B cell (primary cell): ENCODE results near the gene RAB39B. TPM values are rescaled to one million over a fixed set of nuclear protein-coding genes. Genes with fewer than 3 reads are reported as not detected.

ENCODE experiments used
- ATAC-seq: fragments of 200-7000 bp; cut with Tn5 transposase; one replicate; pipeline ENCODE4 v1.10.0; 2021; ENCODE audit warnings: low read depth, mild to moderate bottlenecking, moderate number of reproducible peaks, moderate library complexity
- CTCF ChIA-PET: fragments of 350-600 bp; sonication (Branson Sonifier 250); formaldehyde crosslinking; loops from one replicate; lab custom pipeline; 2021; ENCODE audit warnings: antibody characterized with exemption, inconsistent platforms; lab: Charles Lee
- POLR2A ChIA-PET: fragments of 350-600 bp; sonication (Branson Sonifier 250); formaldehyde crosslinking; loops from one replicate; lab custom pipeline; 2021; ENCODE audit warnings: antibody characterized with exemption; lab: Charles Lee
- DNase-seq: peaks from one replicate; pipeline ENCODE4 v3.0.0; 2013
- H2AFZ ChIP-seq: 2 replicates; pipeline ENCODE4 v1.6.1; 2012; ENCODE audit warnings: mild to moderate bottlenecking, low read depth, low read length; ENCODE audit not compliant: insufficient read depth, poor library complexity, severe bottlenecking
- H3K27ac ChIP-seq, 2 donors: 1 replicate in 1 of 2; 2 replicates in 1 of 2; pipeline ENCODE4 v1.5.1; 2012 to 2013; ENCODE audit warnings: low read length in 2 of 2, mild to moderate bottlenecking in 2 of 2, moderate library complexity in 1 of 2
- H3K27me3 ChIP-seq, 4 experiments: fragments of 200-600 bp in 1 of 4; sonication (generic) in 1 of 4; replicated peaks in 1 of 4; 1 replicate in 2 of 4; 2 replicates in 2 of 4; pipeline versions ENCODE4 v1.6.1 to v1.7.0; 2013 to 2016; ENCODE audit warnings: low read length in 3 of 4, mild to moderate bottlenecking in 2 of 4, mixed read lengths in 1 of 4, moderate library complexity in 1 of 4; ENCODE audit not compliant: insufficient read depth in 4 of 4, control insufficient read depth in 3 of 4; ENCODE audit errors: control extremely low read depth in 1 of 4
- H3K36me3 ChIP-seq, 2 experiments: replicated peaks in 1 of 2; 1 replicate in 1 of 2; 2 replicates in 1 of 2; pipeline versions ENCODE4 v1.6.1 to v1.7.1; 2013; ENCODE audit warnings: low read length in 1 of 2; ENCODE audit not compliant: insufficient read depth in 2 of 2, control insufficient read depth in 1 of 2; ENCODE audit errors: control extremely low read depth in 1 of 2, extremely low read depth in 1 of 2
- H3K4me1 ChIP-seq, 2 donors: fragments of 200-600 bp in 1 of 2; sonication (generic) in 1 of 2; 1 replicate in 1 of 2; 2 replicates in 1 of 2; pipeline versions ENCODE4 v1.5.1 to v1.6.1; 2013 to 2017; ENCODE audit warnings: low read length in 2 of 2; ENCODE audit not compliant: control insufficient read depth in 2 of 2, insufficient read depth in 2 of 2
- H3K4me2 ChIP-seq: replicated peaks from 2 replicates; pipeline ENCODE3; 2012; ENCODE audit warnings: mild to moderate bottlenecking, low read depth, low read length; ENCODE audit not compliant: poor library complexity, severe bottlenecking
- H3K4me3 ChIP-seq, 5 experiments: fragments of 200-600 bp in 1 of 5; sonication (generic) in 1 of 5; 1 replicate in 3 of 5; 2 replicates in 2 of 5; pipeline versions ENCODE4 v1.5.1 to v1.7.0; 2011 to 2016; ENCODE audit warnings: low read length in 4 of 5, mild to moderate bottlenecking in 4 of 5, low read depth in 2 of 5, control low read depth in 1 of 5, moderate library complexity in 1 of 5; ENCODE audit not compliant: insufficient read depth in 1 of 5; ENCODE audit errors: control extremely low read depth in 1 of 5, extremely low read depth in 1 of 5
- H3K79me2 ChIP-seq: fragments of 200-600 bp; sonication (generic); one replicate; pipeline ENCODE4 v1.6.0; 2016; ENCODE audit warnings: low read length; ENCODE audit not compliant: control insufficient read depth, insufficient read depth
- H3K9ac ChIP-seq: fragments of 200-600 bp; sonication (generic); 2 replicates; pipeline ENCODE4 v1.6.1; 2017; ENCODE audit warnings: mild to moderate bottlenecking, low read length, moderate library complexity
- H3K9me3 ChIP-seq, 3 donors: one replicate each; pipeline versions ENCODE4 v1.6.1 to v1.7.1; 2013; ENCODE audit warnings: low read length in 2 of 3; ENCODE audit not compliant: control insufficient read depth in 2 of 3, insufficient read depth in 1 of 3; ENCODE audit errors: control extremely low read depth in 1 of 3
- H4K20me1 ChIP-seq: 2 replicates; pipeline ENCODE4 v1.6.0; 2012; ENCODE audit warnings: mild to moderate bottlenecking, low read length; ENCODE audit not compliant: insufficient read depth, control insufficient read depth, poor library complexity, severe bottlenecking
- H3K27ac Mint-ChIP-seq: one replicate; pipeline ENCODE4 v1.8.0; 2021; ENCODE audit warnings: mixed read lengths
- H3K27me3 Mint-ChIP-seq: one replicate; pipeline ENCODE4 v1.8.0; 2021; ENCODE audit warnings: mixed read lengths
- H3K4me1 Mint-ChIP-seq: one replicate; pipeline ENCODE4 v1.8.0; 2021; ENCODE audit warnings: mixed read lengths
- H3K4me3 Mint-ChIP-seq: one replicate; pipeline ENCODE4 v1.8.0; 2021; ENCODE audit warnings: mixed read lengths
- H3K9me3 Mint-ChIP-seq: one replicate; pipeline ENCODE4 v1.8.0; 2022; ENCODE audit warnings: mixed read lengths; ENCODE audit not compliant: insufficient read depth
- EZH2 ChIP-seq: IDR thresholded peaks from 2 replicates; pipeline ENCODE4 v1.6.1; 2012; ENCODE audit warnings: borderline replicate concordance, low read depth, mild to moderate bottlenecking, moderate library complexity, low read length; ENCODE audit not compliant: insufficient read depth, poor library complexity, severe bottlenecking
- WGBS: methylation state at CpG from one replicate; pipeline ENCODE4 v1.1.5; 2013; ENCODE audit warnings: missing lambda C conversion rate; ENCODE audit not compliant: insufficient coverage; 5-methylcytosine and 5-hydroxymethylcytosine counted together
- intact Hi-C: fragments of 100-400 bp; cut with micrococcal nuclease; formaldehyde crosslinking; loops from one replicate; pipeline ENCODE4 v1.10.0; 2022
- polyA plus RNA-seq: library from polyadenylated mRNA; depleted of rRNA; stranded (reverse); fragments of >200 nt; gene quantifications from 2 replicates; pipeline ENCODE4 v1.2.3, GENCODE V29; 2012
- total RNA-seq, 2 donors: library from RNA; stranded (reverse); fragments of 120-200 nt in 1 of 2; gene quantifications; 1 replicate in 1 of 2; 2 replicates in 1 of 2; pipeline versions ENCODE4 v1.2.3 to v1.2.4, GENCODE V29; 2013 to 2022
- TF ChIP-seq, protein P1 (sequence below): fragments of 200-600 bp; IDR thresholded peaks from one replicate; pipeline ENCODE4 v1.8.0; 2022; ENCODE audit warnings: antibody characterized with exemption, mild to moderate bottlenecking

RAB39B gene
- total and polyA plus RNA-seq, 2 donors (not counting 1 experiment from before 2014, with no cell fraction given) = 2.0 to 8.8 TPM

DNA sequence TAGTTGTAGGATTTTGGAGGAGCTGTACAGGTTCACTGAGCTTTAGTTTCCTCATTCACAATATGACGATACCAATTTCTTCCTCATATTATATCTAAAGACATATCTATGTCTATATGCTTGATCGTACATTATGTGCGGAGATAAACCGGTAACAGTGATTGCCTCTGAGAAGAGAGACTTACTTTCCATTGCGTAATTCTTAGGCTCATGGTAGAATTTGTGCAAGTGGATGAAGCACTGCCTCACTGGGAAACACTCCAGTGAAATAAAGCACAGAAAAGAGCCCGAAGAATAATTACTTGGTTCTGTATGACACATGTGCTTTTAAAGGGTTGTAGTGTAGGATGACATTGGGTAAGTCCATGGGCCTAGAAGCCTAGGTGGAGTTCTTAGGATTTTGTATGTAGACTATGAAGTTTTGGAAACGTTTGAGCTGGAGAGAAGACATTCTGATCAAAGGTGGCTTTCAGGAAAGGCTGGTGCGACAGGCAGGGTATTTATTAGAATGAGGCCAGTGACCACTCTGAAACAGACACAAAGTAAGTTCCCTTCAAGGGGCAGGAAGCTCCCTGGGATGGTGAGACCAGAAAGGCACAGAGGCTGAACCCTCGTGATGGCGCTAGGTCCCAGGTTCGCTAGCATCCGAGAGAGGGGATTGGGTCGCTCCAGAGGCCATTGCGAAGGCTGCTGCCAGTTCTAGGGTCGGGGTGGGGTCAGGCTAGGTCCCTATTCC lies 48.7 kb downstream of the RAB39B start:
- TF ChIP-seq, protein P1, sequence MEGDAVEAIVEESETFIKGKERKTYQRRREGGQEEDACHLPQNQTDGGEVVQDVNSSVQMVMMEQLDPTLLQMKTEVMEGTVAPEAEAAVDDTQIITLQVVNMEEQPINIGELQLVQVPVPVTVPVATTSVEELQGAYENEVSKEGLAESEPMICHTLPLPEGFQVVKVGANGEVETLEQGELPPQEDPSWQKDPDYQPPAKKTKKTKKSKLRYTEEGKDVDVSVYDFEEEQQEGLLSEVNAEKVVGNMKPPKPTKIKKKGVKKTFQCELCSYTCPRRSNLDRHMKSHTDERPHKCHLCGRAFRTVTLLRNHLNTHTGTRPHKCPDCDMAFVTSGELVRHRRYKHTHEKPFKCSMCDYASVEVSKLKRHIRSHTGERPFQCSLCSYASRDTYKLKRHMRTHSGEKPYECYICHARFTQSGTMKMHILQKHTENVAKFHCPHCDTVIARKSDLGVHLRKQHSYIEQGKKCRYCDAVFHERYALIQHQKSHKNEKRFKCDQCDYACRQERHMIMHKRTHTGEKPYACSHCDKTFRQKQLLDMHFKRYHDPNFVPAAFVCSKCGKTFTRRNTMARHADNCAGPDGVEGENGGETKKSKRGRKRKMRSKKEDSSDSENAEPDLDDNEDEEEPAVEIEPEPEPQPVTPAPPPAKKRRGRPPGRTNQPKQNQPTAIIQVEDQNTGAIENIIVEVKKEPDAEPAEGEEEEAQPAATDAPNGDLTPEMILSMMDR = no peak
- TF ChIP-seq EZH2 = no peak
- Histone ChIP-seq H3K79me2 (peaks cover 24% of the 10 kb centered on the region), H4K20me1 (no peaks in the 10 kb centered on the region), H3K4me2 (peak overlapping the region; percentile 72), H3K4me1 (peaks cover 10 to 11% of the 10 kb centered on the region in 2 donors), H3K27me3 (no peaks in the 10 kb centered on the region), H3K9ac (peak overlapping the region; percentile 78), H3K36me3 (peaks cover 0 to 2% of the 10 kb centered on the region in 2 experiments), H3K4me3 (peak overlapping the region; percentile 13 to 85 (median 79)), H3K9me3 (no peaks in the 10 kb centered on the region), H2AFZ (peak overlapping the region; percentile 97), H3K27ac (peak overlapping the region; percentile 79 to 87)
- H3K4me3 Mint-ChIP-seq = peak overlapping the region; percentile 93
- WGBS = 24% methylated on average over 5 of the region's 15 CpGs
- DNase-seq (no peak), ATAC-seq (no peak)
- peak overlapping the region; percentile 91 for H3K27ac Mint-ChIP-seq
- H3K27me3 Mint-ChIP-seq = no peaks in the 10 kb centered on the region
- intact Hi-C loops = loop anchor here (1.0 to 5.0 kb wide), 4 partner anchors 49 to 235 kb away; partner anchors contain the start of genes BRCC3, CMC4, FUNDC2 and MTCP1
- H3K9me3 Mint-ChIP-seq = no peaks in the 10 kb centered on the region
- CTCF ChIA-PET = interaction anchor here (0.6 to 2.0 kb wide), 3 partner anchors 48 to 471 kb away, joined by 3 to 7 read pairs (median 3); partner anchors contain the start of gene RAB39B
- peaks cover 25% of the 10 kb centered on the region for H3K4me1 Mint-ChIP-seq
- POLR2A ChIA-PET = no interaction called here

GRCh38 chrX:155213731-155214130 lies 50.6 kb downstream of the RAB39B start:
- Mint-ChIP-seq H3K27ac (no peak overlapping the region), H3K9me3 (no peaks in the 10 kb centered on the region), H3K4me3 (no peak overlapping the region), H3K4me1 (peaks cover 22% of the 10 kb centered on the region), H3K27me3 (peaks cover 3% of the 10 kb centered on the region)
- WGBS = 100% methylated on average over 2 of the region's 4 CpGs
- CTCF ChIA-PET = interaction anchor here (0.6 kb wide), 1 partner anchor 183 kb away, joined by 3 read pairs; no protein-coding TSS in a partner anchor
- Histone ChIP-seq H2AFZ (no peak overlapping the region), H3K36me3 (no peaks in the 10 kb centered on the region), H3K79me2 (peaks cover 23% of the 10 kb centered on the region), H3K27ac (no peak overlapping the region), H3K4me3 (no peak overlapping the region), H3K4me2 (no peak overlapping the region), H3K27me3 (no peaks in the 10 kb centered on the region), H3K9ac (no peak overlapping the region), H4K20me1 (no peaks in the 10 kb centered on the region), H3K4me1 (peaks cover 10 to 11% of the 10 kb centered on the region in 2 donors), H3K9me3 (no peaks in the 10 kb centered on the region)
- DNase-seq = no peak
- POLR2A ChIA-PET = no interaction called here
- no peak for ATAC-seq
- intact Hi-C loops = no loop called here
- TF ChIP-seq, protein P1 = no peak
- no peak for TF ChIP-seq EZH2
